Endothelial cell (in vitro differentiated cells): Measurements from ENCODE around the gene LNX1. TPM values are rescaled to one million over a fixed set of nuclear protein-coding genes. Genes with fewer than 3 reads are reported as not detected.

Experiments used
- DNase-seq: peaks from one replicate; pipeline ENCODE4 v3.0.0; 2021; ENCODE audit warnings: low spot score
- H3K27ac Mint-ChIP-seq: one replicate; pipeline ENCODE4 v1.8.0; 2021; ENCODE audit warnings: mixed read lengths, inconsistent platforms; ENCODE audit not compliant: unreplicated experiment
- H3K27me3 Mint-ChIP-seq: one replicate; pipeline ENCODE4 v1.8.0; 2021; ENCODE audit warnings: mild to moderate bottlenecking, moderate library complexity, mixed read lengths, inconsistent platforms; ENCODE audit not compliant: unreplicated experiment
- H3K36me3 Mint-ChIP-seq: one replicate; pipeline ENCODE4 v1.8.0; 2021; ENCODE audit warnings: mild to moderate bottlenecking, low read depth, mixed read lengths, inconsistent platforms; ENCODE audit not compliant: unreplicated experiment
- H3K4me1 Mint-ChIP-seq: one replicate; pipeline ENCODE4 v1.8.0; 2021; ENCODE audit warnings: mild to moderate bottlenecking, mixed read lengths, inconsistent platforms; ENCODE audit not compliant: unreplicated experiment
- H3K4me3 Mint-ChIP-seq: one replicate; pipeline ENCODE4 v1.8.0; 2021; ENCODE audit warnings: mild to moderate bottlenecking, mixed read lengths, inconsistent platforms; ENCODE audit not compliant: unreplicated experiment
- H3K9me3 Mint-ChIP-seq: one replicate; pipeline ENCODE4 v1.8.0; 2021; ENCODE audit warnings: mixed read lengths, inconsistent platforms; ENCODE audit not compliant: unreplicated experiment
- total RNA-seq: library from RNA; stranded (reverse); fragmentation: NEBNext Ultra II Directional; extraction: Animal tissue kit (Norgen Biotek cat#: 25700); gene quantifications from one replicate; pipeline ENCODE4 v1.2.1, GENCODE V29; 2021; ENCODE audit not compliant: unreplicated experiment
- TF ChIP-seq, protein P1 (sequence below): fragments of 200-600 bp; sonication (generic); IDR thresholded peaks from one replicate; pipeline ENCODE4 v1.5.0; 2021; ENCODE audit warnings: antibody characterized with exemption; ENCODE audit not compliant: unreplicated experiment

Gene LNX1
- total RNA-seq, 1 donor from 2014 or later: 25.7 TPM

DNA sequence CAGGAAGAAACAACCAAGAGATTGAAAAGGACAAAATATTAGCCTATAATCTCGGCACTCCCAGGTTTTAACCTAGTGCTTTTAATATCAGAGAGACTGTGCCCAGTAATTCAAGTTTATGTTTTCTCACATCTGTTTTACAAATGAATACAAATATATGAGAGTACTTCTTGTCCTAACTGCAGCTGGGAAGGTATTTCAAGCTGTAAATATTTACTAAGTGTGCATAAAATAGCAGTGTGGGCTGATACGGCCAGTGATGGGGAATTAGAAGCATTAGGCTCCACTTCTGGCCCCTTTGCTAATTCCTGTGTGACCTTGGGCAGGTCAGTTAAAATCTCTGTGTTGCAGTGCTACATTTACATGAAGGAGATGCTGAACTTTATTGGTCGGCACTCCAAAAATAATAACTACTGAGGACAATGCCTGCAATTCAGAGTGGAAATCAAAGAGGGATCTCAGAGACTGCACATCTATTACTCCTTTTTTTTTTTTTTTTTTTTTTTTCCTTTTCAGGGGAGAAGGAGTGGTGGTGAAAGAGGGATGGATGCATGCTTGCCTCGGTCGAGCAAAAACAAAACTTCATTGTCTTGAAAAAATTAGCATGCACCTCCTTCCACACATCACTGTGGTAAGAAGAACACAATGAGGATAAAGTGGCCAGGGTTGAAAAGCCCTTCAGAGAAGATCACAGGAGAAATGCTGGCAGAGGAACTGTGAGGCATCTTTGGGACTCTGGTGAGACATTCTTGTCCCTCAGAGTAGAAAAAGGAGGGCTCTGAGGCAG, 44.6 kb upstream of the LNX1 start:
- H3K27me3 Mint-ChIP-seq: no peaks in the 10 kb centered on the region
- TF ChIP-seq, protein P1, sequence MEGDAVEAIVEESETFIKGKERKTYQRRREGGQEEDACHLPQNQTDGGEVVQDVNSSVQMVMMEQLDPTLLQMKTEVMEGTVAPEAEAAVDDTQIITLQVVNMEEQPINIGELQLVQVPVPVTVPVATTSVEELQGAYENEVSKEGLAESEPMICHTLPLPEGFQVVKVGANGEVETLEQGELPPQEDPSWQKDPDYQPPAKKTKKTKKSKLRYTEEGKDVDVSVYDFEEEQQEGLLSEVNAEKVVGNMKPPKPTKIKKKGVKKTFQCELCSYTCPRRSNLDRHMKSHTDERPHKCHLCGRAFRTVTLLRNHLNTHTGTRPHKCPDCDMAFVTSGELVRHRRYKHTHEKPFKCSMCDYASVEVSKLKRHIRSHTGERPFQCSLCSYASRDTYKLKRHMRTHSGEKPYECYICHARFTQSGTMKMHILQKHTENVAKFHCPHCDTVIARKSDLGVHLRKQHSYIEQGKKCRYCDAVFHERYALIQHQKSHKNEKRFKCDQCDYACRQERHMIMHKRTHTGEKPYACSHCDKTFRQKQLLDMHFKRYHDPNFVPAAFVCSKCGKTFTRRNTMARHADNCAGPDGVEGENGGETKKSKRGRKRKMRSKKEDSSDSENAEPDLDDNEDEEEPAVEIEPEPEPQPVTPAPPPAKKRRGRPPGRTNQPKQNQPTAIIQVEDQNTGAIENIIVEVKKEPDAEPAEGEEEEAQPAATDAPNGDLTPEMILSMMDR: no peak
- no peak overlapping the region for H3K27ac Mint-ChIP-seq
- no peaks in the 10 kb centered on the region for H3K9me3 Mint-ChIP-seq
- no peak overlapping the region for H3K4me3 Mint-ChIP-seq
- peaks cover 2% of the 10 kb centered on the region for H3K36me3 Mint-ChIP-seq
- no peak for DNase-seq
- H3K4me1 Mint-ChIP-seq: peaks cover 6% of the 10 kb centered on the region

DNA sequence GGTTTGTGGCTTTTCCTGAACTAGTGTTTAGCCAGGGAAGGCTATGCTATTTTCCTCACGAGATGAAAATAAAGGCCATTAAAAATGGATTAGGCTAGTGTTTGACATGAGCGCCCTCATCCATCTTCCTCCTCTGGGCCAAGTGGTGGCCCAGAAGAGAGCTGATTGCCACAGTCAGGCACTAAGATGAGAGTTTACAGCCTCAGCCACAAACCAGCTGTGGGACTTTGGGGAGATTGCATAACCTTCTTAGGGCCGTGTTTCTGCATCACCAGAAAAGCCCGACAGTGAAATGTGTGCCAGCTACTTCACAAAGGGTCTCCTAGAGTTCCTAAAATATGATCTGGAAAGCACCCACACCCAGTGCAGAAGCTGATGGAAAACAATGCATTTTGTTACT, 42.3 kb upstream of the LNX1 start:
- H3K4me1 Mint-ChIP-seq: peaks cover 3% of the 10 kb centered on the region
- no peaks in the 10 kb centered on the region for H3K27me3 Mint-ChIP-seq
- H3K9me3 Mint-ChIP-seq: no peaks in the 10 kb centered on the region
- no peak overlapping the region for H3K27ac Mint-ChIP-seq
- H3K36me3 Mint-ChIP-seq: peaks cover 2% of the 10 kb centered on the region
- H3K4me3 Mint-ChIP-seq: no peak overlapping the region
- no peak for DNase-seq
- TF ChIP-seq, protein P1: no peak

DNA sequence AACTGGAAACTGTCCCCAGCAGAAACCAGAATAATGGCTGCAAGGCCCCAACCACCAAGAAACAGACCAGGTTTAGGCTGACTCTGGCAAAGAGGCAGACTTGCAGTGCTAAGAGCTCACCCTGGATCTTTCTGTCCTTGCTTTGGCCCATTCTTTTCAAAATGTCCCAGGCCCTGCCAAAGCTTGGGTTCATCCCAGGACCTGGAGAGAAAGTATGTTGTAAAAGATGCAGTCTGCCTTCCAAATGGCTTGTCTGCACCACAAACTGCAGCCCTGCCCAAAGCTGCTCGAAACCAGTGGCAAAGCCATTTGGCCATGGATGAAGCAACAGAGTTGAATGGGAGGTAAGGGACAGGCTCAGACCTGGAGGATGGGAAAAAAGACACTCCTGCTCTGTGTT, 38.0 kb upstream of the LNX1 start:
- Mint-ChIP-seq H3K36me3 (peaks cover 2% of the 10 kb centered on the region), H3K9me3 (no peaks in the 10 kb centered on the region), H3K4me3 (no peak overlapping the region), H3K27me3 (no peaks in the 10 kb centered on the region), H3K4me1 (no peaks in the 10 kb centered on the region), H3K27ac (no peak overlapping the region)
- TF ChIP-seq, protein P1: no peak
- DNase-seq: no peak

DNA sequence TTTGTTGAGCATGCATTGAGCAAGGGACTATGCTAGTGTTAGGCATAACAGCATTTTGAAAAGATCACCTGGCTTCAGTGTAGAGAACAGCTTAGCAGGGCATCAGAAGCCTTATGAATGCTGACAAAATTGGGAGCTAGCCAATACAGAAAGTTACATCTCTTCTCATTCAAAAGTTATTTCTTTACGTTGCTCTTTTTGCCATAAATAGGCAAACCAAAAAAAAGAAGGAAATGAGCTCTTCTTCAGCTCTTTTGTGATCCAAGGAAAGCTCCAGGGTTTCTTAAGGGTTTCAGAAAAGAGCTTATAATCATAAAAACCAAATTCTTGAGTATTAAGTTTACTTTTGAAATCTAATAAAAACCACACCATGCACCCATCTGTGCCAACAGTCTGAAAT, 35.2 kb upstream of the LNX1 start:
- no peak overlapping the region for H3K4me3 Mint-ChIP-seq
- no peak for DNase-seq
- H3K4me1 Mint-ChIP-seq: peaks cover 5% of the 10 kb centered on the region
- H3K27ac Mint-ChIP-seq: no peak overlapping the region
- no peaks in the 10 kb centered on the region for H3K36me3 Mint-ChIP-seq
- H3K27me3 Mint-ChIP-seq: peaks cover 2% of the 10 kb centered on the region
- no peaks in the 10 kb centered on the region for H3K9me3 Mint-ChIP-seq
- TF ChIP-seq, protein P1: no peak

DNA sequence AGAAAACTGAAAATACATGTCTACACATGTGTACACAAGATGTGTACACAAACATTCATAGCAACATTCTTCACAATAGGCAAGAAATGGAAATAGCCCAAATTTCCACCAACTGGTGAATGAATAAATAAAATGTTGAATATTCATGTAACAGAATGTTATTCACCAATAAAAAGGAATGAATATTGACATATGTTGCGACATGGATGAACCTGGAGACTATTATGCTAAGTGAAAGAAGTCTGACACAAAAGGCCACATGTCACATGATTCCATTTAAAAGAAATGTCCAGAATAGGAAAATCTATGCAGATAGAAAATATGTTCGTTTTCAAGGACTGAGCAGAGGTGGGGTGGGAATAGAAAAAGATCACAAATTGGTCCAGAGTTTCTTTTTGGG, 34.6 kb upstream of the LNX1 start:
- Mint-ChIP-seq H3K27me3 (peaks cover 2% of the 10 kb centered on the region), H3K27ac (no peak overlapping the region), H3K4me3 (no peak overlapping the region), H3K9me3 (no peaks in the 10 kb centered on the region), H3K4me1 (peaks cover 5% of the 10 kb centered on the region), H3K36me3 (no peaks in the 10 kb centered on the region)
- DNase-seq: no peak
- TF ChIP-seq, protein P1: no peak
